Gastroesophageal sphincter (tissue), 4 donors: Measurements from ENCODE around the gene ITM2B. TPM values are rescaled to one million over a fixed set of nuclear protein-coding genes. Genes with fewer than 3 reads are reported as not detected.

Source experiments
- ATAC-seq: fragments of 150-250 bp; one replicate; pipeline ENCODE4 v1.9.1; 2016; ENCODE audit warnings: mild to moderate bottlenecking, moderate library complexity
- H3K27ac ChIP-seq, 4 donors: fragments of 200-600 bp; sonication (generic) in 3 of 4; 1 replicate in 3 of 4; 2 replicates in 1 of 4; pipeline ENCODE4 v1.5.1; 2016 to 2019
- H3K27me3 ChIP-seq: fragments of 200-600 bp; sonication (generic); one replicate; pipeline ENCODE4 v1.5.1; 2019
- H3K36me3 ChIP-seq, 2 donors: fragments of 200-600 bp; sonication (generic); one replicate each; pipeline ENCODE4 v1.5.1; 2019; ENCODE audit warnings: control low read depth in 1 of 2
- H3K4me1 ChIP-seq, 3 donors: fragments of 200-600 bp; sonication (generic); 1 replicate in 2 of 3; 2 replicates in 1 of 3; pipeline ENCODE4 v1.5.1; 2016 to 2019; ENCODE audit warnings: control low read depth in 2 of 3
- H3K4me3 ChIP-seq, 2 donors: fragments of 200-600 bp; sonication (generic); one replicate each; pipeline ENCODE4 v1.5.1; 2019; ENCODE audit warnings: mild to moderate bottlenecking in 1 of 2, moderate library complexity in 1 of 2
- H3K9me3 ChIP-seq, 3 donors: fragments of 200-600 bp; sonication (generic); one replicate each; pipeline ENCODE4 v1.5.1; 2017 to 2019; ENCODE audit warnings: control low read depth in 2 of 3
- CTCF ChIP-seq, 4 experiments: fragments of 200-600 bp in 2 of 4; fragments of 450-650 bp in 2 of 4; sonication (generic) in 1 of 4; IDR thresholded peaks; one replicate each; pipeline ENCODE4 v1.5.1; 2017 to 2019; ENCODE audit warnings: antibody characterized with exemption in 4 of 4, mild to moderate bottlenecking in 2 of 4, moderate library complexity in 2 of 4
- EP300 ChIP-seq: sonication (generic); formaldehyde crosslinking; IDR thresholded peaks from one replicate; pipeline ENCODE4 v1.6.1; 2017; ENCODE audit warnings: antibody characterized with exemption, mild to moderate bottlenecking
- POLR2A ChIP-seq, 2 donors: fragments of 450-650 bp; IDR thresholded peaks; one replicate each; pipeline ENCODE4 v1.6.1; 2017; ENCODE audit warnings: antibody characterized with exemption in 2 of 2, mild to moderate bottlenecking in 2 of 2, moderate library complexity in 1 of 2
- POLR2AphosphoS5 ChIP-seq: sonication (generic); formaldehyde crosslinking; IDR thresholded peaks from one replicate; pipeline ENCODE4 v1.6.1; 2017; ENCODE audit warnings: antibody characterized with exemption
- WGBS, 2 donors: methylation state at CpG; one replicate each; pipeline ENCODE4 v1.1.5; 2018; ENCODE audit warnings: low coverage in 1 of 2; 5-methylcytosine and 5-hydroxymethylcytosine counted together
- total RNA-seq, 4 donors: library from RNA; depleted of rRNA; stranded (reverse); fragments of >200 nt; gene quantifications; one replicate each; pipeline ENCODE4 v1.1.0, GENCODE V29; 2016

The ITM2B gene
- total RNA-seq, 4 donors from 2014 or later, result 263 to 380 (median 300) TPM

DNA sequence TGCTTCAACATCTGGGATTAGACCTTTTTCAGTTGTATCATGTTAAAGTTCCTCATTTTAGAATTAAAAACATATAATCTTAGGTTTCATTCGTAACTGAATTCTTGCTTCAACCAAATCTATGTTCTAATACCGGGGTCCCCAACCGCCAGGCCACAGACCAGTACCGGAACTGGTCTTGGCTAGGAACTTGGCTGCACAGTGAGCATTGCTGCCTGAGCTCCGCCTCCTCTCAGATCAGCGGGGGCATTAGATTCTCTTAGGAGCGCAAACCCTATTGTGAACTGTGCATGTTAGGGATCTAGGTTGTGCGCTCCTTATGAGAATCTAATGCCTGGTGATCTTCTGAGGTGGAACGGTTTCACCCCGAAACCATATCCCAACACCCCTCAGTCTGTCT is 19.2 kb downstream of the ITM2B start:
- H3K4me3 ChIP-seq, result no peak overlapping the region
- ATAC-seq, result no peak
- TF ChIP-seq POLR2A (IDR thresholded peaks at IDR 0.05) (no peak), EP300 (no peak), POLR2AphosphoS5 (no peak), CTCF (IDR thresholded peaks at IDR 0.05) (no peak)
- WGBS, 2 donors, result 75 to 94% methylated on average over 1 to 10 of the region's 10 CpGs
- peaks cover 7 to 26% of the 10 kb centered on the region in 2 donors for H3K36me3 ChIP-seq
- H3K9me3 ChIP-seq, result no peaks in the 10 kb centered on the region
- H3K4me1 ChIP-seq, result peaks cover 9 to 70% (median 10%) of the 10 kb centered on the region in 3 donors
- peak overlapping the region in 3 of 4 donors; percentile 5 to 51 (median 42) for H3K27ac ChIP-seq
- H3K27me3 ChIP-seq, result no peaks in the 10 kb centered on the region

GRCh38 chr13:48253849-48254248 is 20.8 kb downstream of the ITM2B start:
- Histone ChIP-seq H3K4me1 (peaks cover 9 to 64% (median 10%) of the 10 kb centered on the region in 3 donors), H3K36me3 (peaks cover 7 to 43% of the 10 kb centered on the region in 2 donors), H3K4me3 (no peak overlapping the region), H3K9me3 (no peaks in the 10 kb centered on the region), H3K27me3 (no peaks in the 10 kb centered on the region), H3K27ac (peak overlapping the region in 1 of 4 donors; percentile 50)
- no peak for ATAC-seq
- 26 to 47% methylated on average over 2 of the region's 2 CpGs for WGBS, 2 donors
- TF ChIP-seq POLR2A (IDR thresholded peaks at IDR 0.05), result no peak
- peak; percentile 60 for TF ChIP-seq POLR2AphosphoS5

- H3K27ac ChIP-seq, result peak overlapping the region in 1 of 4 donors; percentile 50
- peaks cover 7 to 55% of the 10 kb centered on the region in 2 donors for H3K36me3 ChIP-seq
- H3K4me3 ChIP-seq, result no peak overlapping the region
- no peak for ATAC-seq
- H3K27me3 ChIP-seq, result no peaks in the 10 kb centered on the region
- TF ChIP-seq EP300, result no peak
- no peak for TF ChIP-seq POLR2A (IDR thresholded peaks at IDR 0.05)
- TF ChIP-seq CTCF (IDR thresholded peaks at IDR 0.05), result no peak
- no peak for TF ChIP-seq POLR2AphosphoS5
- peaks cover 9 to 56% (median 10%) of the 10 kb centered on the region in 3 donors for H3K4me1 ChIP-seq
- H3K9me3 ChIP-seq, result no peaks in the 10 kb centered on the region
- WGBS, 2 donors, result 77 to 97% methylated on average over 6 to 12 of the region's 13 CpGs
Measured at GRCh38 chr13:48255090-48255489, 22.1 kb downstream of the ITM2B start.

- Histone ChIP-seq H3K4me1 (peaks cover 9 to 52% (median 10%) of the 10 kb centered on the region in 3 donors), H3K27me3 (no peaks in the 10 kb centered on the region), H3K27ac (no peak overlapping the region), H3K9me3 (no peaks in the 10 kb centered on the region), H3K36me3 (peaks cover 7 to 64% of the 10 kb centered on the region in 2 donors), H3K4me3 (no peak overlapping the region)
- WGBS, 2 donors, result 19 to 33% methylated on average over 1 of the region's 1 CpG
- no peak for ATAC-seq
- no peak for TF ChIP-seq EP300
- no peak for TF ChIP-seq CTCF (IDR thresholded peaks at IDR 0.05)
Measured at GRCh38 chr13:48255954-48256353, 22.9 kb downstream of the ITM2B start.

- no peaks in the 10 kb centered on the region for H3K9me3 ChIP-seq
- no peaks in the 10 kb centered on the region for H3K27me3 ChIP-seq
- no peak for ATAC-seq
- peaks cover 9 to 34% (median 10%) of the 10 kb centered on the region in 3 donors for H3K4me1 ChIP-seq
- no peak overlapping the region for H3K27ac ChIP-seq
- no peak overlapping the region for H3K4me3 ChIP-seq
- TF ChIP-seq EP300, result no peak
- TF ChIP-seq POLR2AphosphoS5, result no peak
- no peak for TF ChIP-seq POLR2A (IDR thresholded peaks at IDR 0.05)
- no peak for TF ChIP-seq CTCF (IDR thresholded peaks at IDR 0.05)
- H3K36me3 ChIP-seq, result peaks cover 7 to 85% of the 10 kb centered on the region in 2 donors
Measured at GRCh38 chr13:48258002-48258401, 25.0 kb downstream of the ITM2B start.
